ENCODE data around the gene ARPC4. TPM values are rescaled to one million over a fixed set of nuclear protein-coding genes. Genes with fewer than 3 reads are reported as not detected.

The ARPC4 gene
- total and polyA plus RNA-seq, 2 experiments from 2014 or later, result 149 to 182 TPM

GRCh38 chr3:9817436-9817835 lies 24.6 kb downstream of the ARPC4 start:
- no peaks in the 10 kb centered on the region for H3K9me2 ChIP-seq (replicated peaks; ENCODE audit: insufficient read depth)
- H3K36me3 ChIP-seq (replicated peaks; ENCODE audit: insufficient read depth, low read depth), result no peaks in the 10 kb centered on the region
- TF ChIP-seq EZH2phosphoT487 (IDR thresholded peaks at IDR 0.05; ENCODE audit: low read depth, severe bottlenecking, unreplicated experiment) (no peak), CTCF (IDR thresholded peaks at IDR 0.05; ENCODE audit: poor library complexity) (no peak), EZH2 (IDR thresholded peaks at IDR 0.05; ENCODE audit: borderline replicate concordance) (no peak)
- no peaks in the 10 kb centered on the region for H3K4me1 ChIP-seq (ENCODE audit: insufficient read depth)
- no peak overlapping the region for H3K27ac ChIP-seq
- 95% methylated on average over 6 of the region's 6 CpGs for WGBS (ENCODE audit: low lambda C conversion rate, missing lambda C conversion rate)
- no peak overlapping the region for H3K4me3 ChIP-seq
- H2AFZ ChIP-seq, result no peak overlapping the region
- H3K9me3 ChIP-seq (ENCODE audit: low read depth), result no peaks in the 10 kb centered on the region
- DNase-seq (ENCODE audit: low spot score), result no peak
- H4K20me1 ChIP-seq (ENCODE audit: insufficient read depth, poor library complexity, severe bottlenecking), result no peaks in the 10 kb centered on the region
- H3K4me2 ChIP-seq, result no peak overlapping the region
- no peaks in the 10 kb centered on the region for H3K27me3 ChIP-seq
- H3K79me2 ChIP-seq, result no peaks in the 10 kb centered on the region

- no peak for DNase-seq (ENCODE audit: low spot score)
- Histone ChIP-seq H4K20me1 (ENCODE audit: insufficient read depth, poor library complexity, severe bottlenecking) (no peaks in the 10 kb centered on the region), H3K4me3 (no peak overlapping the region), H3K4me2 (no peak overlapping the region), H3K9me3 (ENCODE audit: low read depth) (no peaks in the 10 kb centered on the region), H3K79me2 (no peaks in the 10 kb centered on the region), H2AFZ (no peak overlapping the region), H3K36me3 (replicated peaks; ENCODE audit: insufficient read depth, low read depth) (no peaks in the 10 kb centered on the region), H3K9me2 (replicated peaks; ENCODE audit: insufficient read depth) (no peaks in the 10 kb centered on the region), H3K27ac (no peak overlapping the region), H3K4me1 (ENCODE audit: insufficient read depth) (no peaks in the 10 kb centered on the region), H3K27me3 (no peaks in the 10 kb centered on the region)
- TF ChIP-seq EZH2 (IDR thresholded peaks at IDR 0.05; ENCODE audit: borderline replicate concordance) (no peak), EZH2phosphoT487 (IDR thresholded peaks at IDR 0.05; ENCODE audit: low read depth, severe bottlenecking, unreplicated experiment) (no peak), CTCF (IDR thresholded peaks at IDR 0.05; ENCODE audit: poor library complexity) (no peak)
- WGBS (ENCODE audit: low lambda C conversion rate, missing lambda C conversion rate), result 99% methylated on average over 6 of the region's 7 CpGs
Measured at GRCh38 chr3:9818666-9819335, 25.9 kb downstream of the ARPC4 start.

- no peak overlapping the region for H2AFZ ChIP-seq
- no peak for DNase-seq (ENCODE audit: low spot score)
- no peaks in the 10 kb centered on the region for H3K9me2 ChIP-seq (replicated peaks; ENCODE audit: insufficient read depth)
- TF ChIP-seq CTCF (IDR thresholded peaks at IDR 0.05; ENCODE audit: poor library complexity) (no peak), EZH2 (IDR thresholded peaks at IDR 0.05; ENCODE audit: borderline replicate concordance) (no peak), EZH2phosphoT487 (IDR thresholded peaks at IDR 0.05; ENCODE audit: low read depth, severe bottlenecking, unreplicated experiment) (no peak)
- H3K9me3 ChIP-seq (ENCODE audit: low read depth), result no peaks in the 10 kb centered on the region
- no peaks in the 10 kb centered on the region for H3K36me3 ChIP-seq (replicated peaks; ENCODE audit: insufficient read depth, low read depth)
- H3K4me1 ChIP-seq (ENCODE audit: insufficient read depth), result no peaks in the 10 kb centered on the region
- no peak overlapping the region for H3K4me2 ChIP-seq
- no peak overlapping the region for H3K27ac ChIP-seq
- no peaks in the 10 kb centered on the region for H3K79me2 ChIP-seq
- H3K27me3 ChIP-seq, result no peaks in the 10 kb centered on the region
- 90% methylated on average over 10 of the region's 12 CpGs for WGBS (ENCODE audit: low lambda C conversion rate, missing lambda C conversion rate)
- no peaks in the 10 kb centered on the region for H4K20me1 ChIP-seq (ENCODE audit: insufficient read depth, poor library complexity, severe bottlenecking)
- H3K4me3 ChIP-seq, result no peak overlapping the region
Measured at GRCh38 chr3:9820543-9820942, 27.7 kb downstream of the ARPC4 start.
